B cell (primary cell): ENCODE results near the gene WNK1.

Source experiments
- EZH2 ChIP-seq: IDR thresholded peaks from 2 replicates; pipeline ENCODE4 v1.6.1; 2012; ENCODE audit warnings: borderline replicate concordance, low read depth, mild to moderate bottlenecking, moderate library complexity, low read length; ENCODE audit not compliant: insufficient read depth, poor library complexity, severe bottlenecking
- TF ChIP-seq, protein P1 (sequence below): fragments of 200-600 bp; IDR thresholded peaks from one replicate; pipeline ENCODE4 v1.8.0; 2022; ENCODE audit warnings: antibody characterized with exemption, mild to moderate bottlenecking

DNA sequence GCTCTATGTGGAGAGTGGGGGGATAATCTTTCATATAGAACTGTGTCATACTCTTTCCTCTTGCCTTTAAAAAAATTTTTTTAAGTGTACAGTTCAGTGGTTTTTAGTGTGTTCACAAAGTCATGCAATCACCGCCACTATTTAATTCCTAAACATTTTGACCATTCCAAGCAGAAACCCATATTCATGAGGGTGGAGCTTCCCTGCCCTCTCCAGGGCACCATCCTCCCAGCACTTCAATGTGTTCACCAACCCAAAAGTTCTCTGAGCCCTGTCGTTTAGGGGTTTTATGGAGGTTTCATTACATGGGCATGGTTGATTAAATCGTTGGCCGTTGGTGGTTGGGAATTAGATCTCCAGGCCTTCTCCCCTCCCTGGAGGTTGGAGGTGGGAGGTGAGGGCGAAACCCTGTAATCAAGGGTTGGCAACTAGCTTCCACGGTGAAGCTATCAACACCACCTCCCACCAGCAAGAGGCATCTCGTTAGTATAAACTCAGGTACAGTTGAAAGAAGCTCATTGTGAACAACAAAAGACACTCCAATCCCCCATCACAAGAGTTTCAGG lies 42.8 kb upstream of the WNK1 start:
- no peak for TF ChIP-seq EZH2
- TF ChIP-seq, protein P1, sequence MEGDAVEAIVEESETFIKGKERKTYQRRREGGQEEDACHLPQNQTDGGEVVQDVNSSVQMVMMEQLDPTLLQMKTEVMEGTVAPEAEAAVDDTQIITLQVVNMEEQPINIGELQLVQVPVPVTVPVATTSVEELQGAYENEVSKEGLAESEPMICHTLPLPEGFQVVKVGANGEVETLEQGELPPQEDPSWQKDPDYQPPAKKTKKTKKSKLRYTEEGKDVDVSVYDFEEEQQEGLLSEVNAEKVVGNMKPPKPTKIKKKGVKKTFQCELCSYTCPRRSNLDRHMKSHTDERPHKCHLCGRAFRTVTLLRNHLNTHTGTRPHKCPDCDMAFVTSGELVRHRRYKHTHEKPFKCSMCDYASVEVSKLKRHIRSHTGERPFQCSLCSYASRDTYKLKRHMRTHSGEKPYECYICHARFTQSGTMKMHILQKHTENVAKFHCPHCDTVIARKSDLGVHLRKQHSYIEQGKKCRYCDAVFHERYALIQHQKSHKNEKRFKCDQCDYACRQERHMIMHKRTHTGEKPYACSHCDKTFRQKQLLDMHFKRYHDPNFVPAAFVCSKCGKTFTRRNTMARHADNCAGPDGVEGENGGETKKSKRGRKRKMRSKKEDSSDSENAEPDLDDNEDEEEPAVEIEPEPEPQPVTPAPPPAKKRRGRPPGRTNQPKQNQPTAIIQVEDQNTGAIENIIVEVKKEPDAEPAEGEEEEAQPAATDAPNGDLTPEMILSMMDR, result no peak
